GM12864 (cell line): ENCODE measurements around the gene CILP2.

ENCODE experiments used
- DNase-seq: peaks from one replicate; pipeline ENCODE4 v3.0.0-alpha.2; 2011; ENCODE audit warnings: low read depth
- H3K4me3 ChIP-seq: 2 replicates; pipeline ENCODE4 v1.5.1; 2011; ENCODE audit warnings: mild to moderate bottlenecking, low read depth, low read length, control low read depth
- TF ChIP-seq, protein P1 (sequence below): IDR thresholded peaks from 2 replicates; pipeline ENCODE4 v1.5.1; 2011; ENCODE audit warnings: low read depth, mild to moderate bottlenecking, moderate library complexity, low read length, control low read depth, inconsistent platforms; ENCODE audit errors: missing control alignments

The CILP2 gene

DNA sequence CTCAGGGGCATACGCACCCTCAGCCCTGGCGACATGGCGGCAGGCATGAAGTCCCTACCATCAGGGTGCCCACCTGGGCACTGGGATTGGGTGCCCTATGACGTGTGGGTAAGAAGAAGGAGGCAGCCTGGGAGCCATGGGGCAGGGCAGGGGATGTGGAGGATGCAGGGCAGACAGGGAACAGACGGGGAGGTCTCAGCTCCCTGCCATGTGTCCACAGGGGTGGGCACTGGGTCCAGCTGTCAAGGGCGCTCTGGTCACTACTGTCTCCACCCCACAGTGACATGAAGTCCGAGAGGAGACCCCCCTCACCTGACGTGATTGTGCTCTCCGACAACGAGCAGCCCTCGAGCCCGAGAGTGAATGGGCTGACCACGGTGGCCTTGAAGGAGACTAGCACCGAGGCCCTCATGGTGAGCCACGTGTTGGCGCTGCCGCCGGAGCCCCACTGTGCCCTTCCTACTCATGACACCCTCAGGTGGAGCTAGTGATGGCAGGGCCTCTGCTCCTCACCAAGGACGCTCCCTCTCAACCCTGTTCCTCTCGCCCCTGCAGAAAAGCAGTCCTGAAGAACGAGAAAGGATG lies 45.9 kb upstream of the CILP2 start:
- no peak overlapping the region for H3K4me3 ChIP-seq
- TF ChIP-seq, protein P1, sequence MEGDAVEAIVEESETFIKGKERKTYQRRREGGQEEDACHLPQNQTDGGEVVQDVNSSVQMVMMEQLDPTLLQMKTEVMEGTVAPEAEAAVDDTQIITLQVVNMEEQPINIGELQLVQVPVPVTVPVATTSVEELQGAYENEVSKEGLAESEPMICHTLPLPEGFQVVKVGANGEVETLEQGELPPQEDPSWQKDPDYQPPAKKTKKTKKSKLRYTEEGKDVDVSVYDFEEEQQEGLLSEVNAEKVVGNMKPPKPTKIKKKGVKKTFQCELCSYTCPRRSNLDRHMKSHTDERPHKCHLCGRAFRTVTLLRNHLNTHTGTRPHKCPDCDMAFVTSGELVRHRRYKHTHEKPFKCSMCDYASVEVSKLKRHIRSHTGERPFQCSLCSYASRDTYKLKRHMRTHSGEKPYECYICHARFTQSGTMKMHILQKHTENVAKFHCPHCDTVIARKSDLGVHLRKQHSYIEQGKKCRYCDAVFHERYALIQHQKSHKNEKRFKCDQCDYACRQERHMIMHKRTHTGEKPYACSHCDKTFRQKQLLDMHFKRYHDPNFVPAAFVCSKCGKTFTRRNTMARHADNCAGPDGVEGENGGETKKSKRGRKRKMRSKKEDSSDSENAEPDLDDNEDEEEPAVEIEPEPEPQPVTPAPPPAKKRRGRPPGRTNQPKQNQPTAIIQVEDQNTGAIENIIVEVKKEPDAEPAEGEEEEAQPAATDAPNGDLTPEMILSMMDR: no peak
- DNase-seq: no peak

DNA sequence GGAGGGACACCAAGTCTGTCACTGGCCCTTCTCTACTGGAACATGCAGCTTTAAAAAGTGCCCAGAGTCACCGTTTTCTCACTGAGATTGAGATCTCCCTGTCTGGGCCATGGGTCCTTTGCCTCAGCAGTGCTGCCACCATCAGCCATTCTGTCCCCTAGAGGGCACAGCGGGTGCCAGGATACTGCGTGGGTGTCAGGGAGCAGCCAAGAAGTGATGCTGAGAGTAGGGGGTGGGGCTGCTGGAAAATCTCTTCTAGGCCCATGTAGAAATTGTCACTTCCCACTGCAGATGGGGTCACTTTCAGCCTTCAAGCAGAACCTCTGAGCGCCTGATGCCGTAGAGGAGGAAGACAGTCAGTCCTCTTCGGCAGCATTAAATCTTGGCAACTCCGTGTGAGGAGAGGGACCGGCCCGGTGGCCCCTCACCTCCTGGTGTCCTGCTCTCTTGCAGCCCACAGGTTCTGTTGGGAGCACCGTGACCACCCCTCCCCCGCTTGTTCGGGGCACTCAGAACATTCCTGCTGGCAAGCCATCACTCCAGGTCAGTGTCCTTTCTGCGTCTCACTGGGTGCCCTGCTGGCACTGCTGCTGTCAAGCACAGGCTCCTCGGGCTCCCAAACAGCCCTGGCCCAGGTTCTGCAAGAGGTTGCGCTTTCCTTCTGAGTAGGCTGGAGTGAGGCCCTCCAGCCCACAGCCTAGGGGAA lies 44.1 kb upstream of the CILP2 start:
- TF ChIP-seq, protein P1: no peak
- DNase-seq: no peak
- no peak overlapping the region for H3K4me3 ChIP-seq

DNA sequence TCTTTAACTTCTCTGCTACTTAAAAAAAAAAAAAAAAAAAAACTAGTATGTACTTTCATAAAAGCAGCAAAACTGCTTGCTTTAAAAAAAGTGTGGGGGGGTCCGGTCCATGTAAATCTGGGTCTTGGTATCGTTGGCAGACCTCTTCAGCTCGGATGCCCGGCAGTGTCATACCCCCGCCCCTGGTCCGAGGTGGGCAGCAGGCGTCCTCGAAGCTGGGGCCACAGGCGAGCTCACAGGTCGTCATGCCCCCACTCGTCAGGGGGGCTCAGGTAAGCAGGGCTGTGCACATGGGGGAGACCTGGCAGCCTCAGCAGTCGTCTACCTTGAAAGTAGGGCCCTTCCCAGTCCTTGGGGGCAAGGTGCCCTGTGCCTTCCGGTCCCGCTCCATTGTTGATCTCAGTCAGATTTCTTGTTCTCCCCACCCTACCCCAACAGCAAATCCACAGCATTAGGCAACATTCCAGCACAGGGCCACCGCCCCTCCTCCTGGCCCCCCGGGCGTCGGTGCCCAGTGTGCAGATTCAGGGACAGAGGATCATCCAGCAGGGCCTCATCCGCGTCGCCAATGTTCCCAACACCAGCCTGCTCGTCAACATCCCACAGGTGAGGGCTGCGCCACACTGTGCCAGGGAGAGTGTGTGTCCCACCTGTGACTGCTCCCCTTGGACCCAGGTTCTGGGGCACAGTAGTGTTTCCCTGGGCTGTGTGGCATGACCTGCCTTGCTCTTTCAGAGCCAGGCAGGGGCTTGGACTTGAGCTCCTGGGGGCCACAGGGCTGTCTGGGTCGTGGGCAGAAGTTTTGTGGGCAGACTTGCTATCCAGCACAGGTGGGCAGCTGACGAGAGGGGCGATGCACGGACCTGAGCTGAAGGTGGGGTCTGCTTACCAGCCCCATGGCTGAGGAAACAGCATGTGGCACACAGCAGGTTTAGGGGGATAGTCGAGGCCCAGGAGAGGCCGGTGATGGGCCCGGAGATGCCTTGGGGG lies 42.2 kb upstream of the CILP2 start:
- no peak overlapping the region for H3K4me3 ChIP-seq
- TF ChIP-seq, protein P1: no peak
- no peak for DNase-seq

DNA sequence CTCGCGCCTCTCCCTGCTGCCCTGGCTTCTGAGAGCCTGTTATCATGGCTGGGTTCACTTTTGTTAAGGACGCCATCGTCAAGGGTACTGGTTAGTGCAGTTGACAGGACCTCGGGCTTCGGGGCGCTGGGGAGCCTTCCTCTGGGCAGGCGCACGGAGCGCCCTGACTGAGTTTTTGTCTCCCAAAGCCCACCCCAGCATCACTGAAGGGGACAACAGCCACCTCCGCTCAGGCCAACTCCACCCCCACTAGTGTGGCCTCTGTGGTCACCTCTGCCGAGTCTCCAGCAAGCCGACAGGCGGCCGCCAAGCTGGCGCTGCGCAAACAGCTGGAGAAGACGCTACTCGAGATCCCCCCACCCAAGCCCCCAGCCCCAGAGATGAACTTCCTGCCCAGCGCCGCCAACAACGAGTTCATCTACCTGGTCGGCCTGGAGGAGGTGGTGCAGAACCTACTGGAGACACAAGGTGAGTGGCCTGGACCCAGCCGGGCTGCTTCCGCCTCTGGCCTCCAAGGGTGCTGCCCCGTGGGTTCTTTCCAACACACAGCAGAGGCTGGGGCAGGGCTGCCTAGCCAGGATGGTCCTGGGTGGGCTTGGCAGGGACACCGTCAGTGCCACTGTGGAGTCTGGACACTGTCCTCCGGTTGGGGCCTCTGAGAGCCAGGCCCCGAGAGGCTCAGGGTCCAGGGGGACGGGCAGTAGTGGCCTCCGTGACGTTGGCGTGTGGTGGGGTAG lies 39.6 kb upstream of the CILP2 start:
- no peak for DNase-seq
- no peak overlapping the region for H3K4me3 ChIP-seq
- TF ChIP-seq, protein P1: no peak

DNA sequence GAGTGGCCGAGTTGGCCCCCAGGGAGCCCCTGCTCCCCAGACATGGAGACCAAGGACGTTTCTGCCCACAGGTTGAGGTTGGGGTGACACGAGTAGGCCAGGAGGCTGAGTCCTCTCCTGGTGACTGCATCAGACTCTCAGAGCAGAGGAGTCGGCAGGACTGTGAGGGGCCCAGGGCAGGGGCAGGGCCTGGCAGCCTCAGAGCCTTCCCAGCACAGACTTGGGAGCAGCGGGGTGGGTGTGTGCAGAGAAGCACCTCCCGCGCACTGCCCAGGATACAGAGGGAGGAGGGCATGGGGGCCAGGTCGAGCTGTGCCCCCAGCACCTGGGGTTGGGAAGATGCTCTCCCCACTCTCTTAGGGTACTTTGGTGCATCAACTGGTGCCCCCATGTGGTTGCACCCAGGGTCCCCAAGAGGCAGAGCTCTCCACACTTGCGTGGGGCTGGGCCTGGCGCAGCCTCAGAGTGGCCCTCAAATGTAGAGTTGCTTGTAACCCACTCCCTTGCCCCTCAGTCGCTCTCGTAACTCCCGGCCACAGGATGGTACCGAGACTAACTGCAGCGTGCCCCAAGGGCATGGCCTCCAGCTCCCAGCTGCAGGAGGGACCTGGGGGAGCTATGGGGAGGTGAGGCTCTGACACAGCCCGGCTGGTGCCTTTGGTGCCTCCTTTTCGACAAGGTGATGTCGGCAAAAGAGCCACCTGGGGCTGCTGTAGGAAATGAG lies 38.6 kb upstream of the CILP2 start:
- TF ChIP-seq, protein P1: no peak
- no peak overlapping the region for H3K4me3 ChIP-seq
- DNase-seq: no peak
